Activated CD8-positive, alpha-beta memory T cell treated with anti-CD3 and anti-CD28 coated beads, Interleukin-2, amount 50 U/mL, for 24 hours (primary cell): ENCODE data around the gene TBC1D3I.
"Not testable (repeated sequence)": the region's sequence is repeated elsewhere in the genome, so short reads cannot be mapped to it uniquely, and the experiment has no call there.

Source experiments
- DNase-seq: peaks from one replicate; pipeline ENCODE4 v3.0.0-alpha.2; 2020; ENCODE audit errors: extremely low read depth

TBC1D3I gene

GRCh38 chr17:36264470-36264869 is at the start of gene TBC1D3I:
TBC1D3I (minus strand) TSS chr17:36264570; CDS start chr17:36262985, 1,585 bp downstream.
- not testable (repeated sequence) for DNase-seq

- DNase-seq, result not testable (repeated sequence)
These were observed 30.8 kb upstream of the TBC1D3I start for GRCh38 chr17:36295161-36295560.

GRCh38 chr17:36289965-36290612 is 25.7 kb upstream of the TBC1D3I start:
- not testable (repeated sequence) for DNase-seq

DNA sequence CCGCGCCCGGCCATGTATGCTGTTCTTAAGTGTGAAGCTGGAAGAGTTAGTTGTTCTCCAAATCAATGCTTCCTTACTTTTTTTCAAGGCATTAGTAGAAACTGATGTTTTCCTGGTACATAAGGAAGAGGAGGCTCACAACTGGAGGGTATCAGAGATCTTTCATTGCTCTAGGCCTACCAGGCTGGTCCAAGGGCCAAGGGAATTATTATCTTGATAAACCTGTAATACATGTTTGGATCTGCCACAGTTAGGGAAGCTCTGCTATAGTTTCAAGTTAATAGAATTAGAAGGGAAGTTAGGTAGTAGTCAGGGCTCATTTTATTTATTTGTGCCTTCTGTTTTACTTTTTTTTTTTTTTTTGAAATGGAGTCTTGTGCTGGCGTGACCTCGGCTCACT is 19.8 kb upstream of the TBC1D3I start:
- not testable (repeated sequence) for DNase-seq

- not testable (repeated sequence) for DNase-seq
These were observed 18.9 kb upstream of the TBC1D3I start for GRCh38 chr17:36283256-36283655.

- DNase-seq, result not testable (repeated sequence)
These were observed 22.3 kb downstream of the TBC1D3I start for GRCh38 chr17:36242046-36242445.

DNA sequence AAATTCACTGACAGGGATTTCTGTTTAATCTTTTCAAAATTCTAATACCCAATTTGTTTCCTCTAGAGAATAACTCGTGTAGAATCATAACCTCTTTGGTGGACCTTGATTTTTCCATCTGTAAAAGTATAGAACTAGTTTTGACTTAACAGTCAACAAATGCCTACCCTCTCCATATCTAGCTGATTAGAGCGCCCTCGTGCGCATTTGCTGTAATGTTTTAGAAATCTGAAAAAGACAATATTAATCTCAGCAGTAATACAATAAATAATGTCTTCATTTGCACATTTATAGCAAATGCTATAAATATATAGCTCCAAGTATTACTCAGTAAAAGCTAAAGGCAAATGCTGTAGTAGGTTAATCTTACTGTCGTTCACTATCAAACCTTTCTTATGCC is 34.7 kb downstream of the TBC1D3I start:
- not testable (repeated sequence) for DNase-seq

- not testable (repeated sequence) for DNase-seq
These were observed 41.4 kb downstream of the TBC1D3I start for GRCh38 chr17:36222967-36223366.

DNA sequence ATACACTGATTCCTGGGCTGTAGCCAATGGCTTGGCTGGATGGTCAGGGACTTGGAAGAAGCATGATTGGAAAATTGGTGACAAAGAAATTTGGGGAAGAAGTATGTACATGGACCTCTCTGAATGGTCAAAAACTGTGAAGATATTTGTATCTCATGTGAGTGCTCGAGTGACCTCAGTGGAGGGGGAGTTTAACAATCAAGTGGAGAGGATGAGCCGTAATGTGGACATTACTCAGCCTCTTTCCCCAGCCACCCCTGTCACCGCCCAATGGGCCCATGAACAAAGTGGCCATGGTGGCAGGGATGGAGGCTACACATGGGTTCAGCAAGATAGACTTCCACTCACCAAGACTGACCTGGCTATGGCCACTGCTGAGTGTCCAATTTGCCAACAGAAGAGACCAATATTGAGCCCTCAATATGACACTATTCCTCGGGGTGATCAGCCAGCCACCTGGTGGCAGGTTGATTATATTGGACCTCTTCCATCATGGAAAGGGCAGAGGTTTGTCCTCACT is 42.7 kb downstream of the TBC1D3I start:
- not testable (repeated sequence) for DNase-seq

GRCh38 chr17:36220737-36221580 is 43.4 kb downstream of the TBC1D3I start:
- DNase-seq, result not testable (repeated sequence)

DNA sequence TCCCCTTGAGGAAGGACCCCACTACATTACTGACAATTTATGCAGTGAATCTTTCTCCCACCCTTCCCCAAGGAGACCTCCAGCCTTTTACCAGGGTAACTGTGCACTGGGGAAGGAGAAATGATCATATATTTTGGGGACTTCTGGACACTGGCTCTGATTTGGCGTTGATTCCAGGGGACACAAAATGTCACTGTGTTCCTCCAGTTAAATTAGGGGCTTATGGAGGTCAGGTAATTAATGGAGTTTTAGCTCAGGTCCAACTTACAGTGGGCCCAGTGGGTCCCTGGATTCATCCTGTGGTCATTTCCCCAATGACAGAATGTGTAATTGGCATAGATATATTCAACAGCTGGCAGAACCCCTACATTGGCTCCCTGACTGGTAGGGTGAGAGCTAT is 44.8 kb downstream of the TBC1D3I start:
- DNase-seq, result not testable (repeated sequence)

GRCh38 chr17:36215406-36216308 is 48.7 kb downstream of the TBC1D3I start:
- DNase-seq, result not testable (repeated sequence)

DNA sequence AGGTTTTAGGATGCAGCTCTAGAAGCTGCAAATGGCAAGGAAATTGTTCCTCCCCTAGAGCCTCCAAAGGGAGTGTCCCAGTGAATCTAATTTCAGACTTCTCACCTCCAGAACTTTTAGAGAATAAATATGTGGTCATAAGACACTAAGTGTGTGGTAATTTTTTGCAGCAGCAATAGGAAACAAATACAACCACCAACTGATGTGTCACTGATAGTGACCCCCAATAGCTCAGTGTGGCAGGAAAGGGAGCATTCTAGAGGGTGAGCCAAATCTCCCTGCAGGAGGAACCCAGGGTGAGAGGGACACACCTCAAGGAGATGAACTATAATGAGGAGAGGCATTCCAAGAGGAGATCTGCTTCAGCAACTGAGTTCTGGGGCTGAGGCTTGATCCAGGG is 49.5 kb downstream of the TBC1D3I start:
- DNase-seq, result no peak

GRCh38 chr17:36213695-36214094 is 50.7 kb downstream of the TBC1D3I start:
- DNase-seq, result no peak

- no peak for DNase-seq
These were observed 51.4 kb downstream of the TBC1D3I start for GRCh38 chr17:36212966-36213365.

GRCh38 chr17:36212272-36212605 is 52.1 kb downstream of the TBC1D3I start:
- DNase-seq, result no peak

DNA sequence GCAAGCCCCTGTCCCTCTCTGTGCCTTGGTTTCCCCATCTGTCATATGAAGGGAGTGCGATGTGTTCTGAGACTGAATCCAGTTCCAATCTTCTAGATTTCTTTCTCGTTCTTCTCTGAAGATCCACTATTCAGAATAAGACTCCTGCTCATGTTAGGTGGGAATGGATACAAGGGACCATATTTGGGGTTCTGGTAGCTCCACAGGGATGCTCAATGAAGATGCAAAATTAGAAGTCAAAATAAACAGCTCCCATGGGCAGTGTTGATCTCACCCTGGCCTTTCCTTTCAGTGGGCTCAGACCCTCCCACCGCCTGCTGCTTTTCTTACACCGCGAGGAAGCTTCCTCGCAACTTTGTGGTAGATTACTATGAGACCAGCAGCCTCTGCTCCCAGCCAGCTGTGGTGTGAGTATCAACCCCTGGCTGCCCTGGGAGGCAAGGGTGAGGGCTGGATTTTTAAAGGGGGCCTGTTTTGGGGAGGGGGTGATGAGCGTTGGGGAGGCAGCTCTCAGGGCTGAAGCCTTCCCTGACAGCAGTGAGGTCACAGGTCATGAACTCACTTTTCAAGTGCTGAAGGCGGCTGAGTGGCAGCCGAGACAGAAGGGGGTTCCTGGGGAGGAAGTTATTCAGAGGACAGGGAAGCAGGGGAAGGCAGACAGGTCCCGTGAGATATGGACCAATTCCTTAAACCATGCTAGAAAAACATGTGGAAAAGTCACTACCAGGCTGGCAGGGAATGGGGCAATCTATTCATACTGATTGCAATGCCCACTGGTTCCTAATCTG is 52.7 kb downstream of the TBC1D3I start:
- not testable (repeated sequence) for DNase-seq

GRCh38 chr17:36210439-36211211 is 53.7 kb downstream of the TBC1D3I start, which contains the start of gene CCL4L2:
CCL4L2 (plus strand) TSS chr17:36211063.
- DNase-seq, result not testable (repeated sequence)

DNA sequence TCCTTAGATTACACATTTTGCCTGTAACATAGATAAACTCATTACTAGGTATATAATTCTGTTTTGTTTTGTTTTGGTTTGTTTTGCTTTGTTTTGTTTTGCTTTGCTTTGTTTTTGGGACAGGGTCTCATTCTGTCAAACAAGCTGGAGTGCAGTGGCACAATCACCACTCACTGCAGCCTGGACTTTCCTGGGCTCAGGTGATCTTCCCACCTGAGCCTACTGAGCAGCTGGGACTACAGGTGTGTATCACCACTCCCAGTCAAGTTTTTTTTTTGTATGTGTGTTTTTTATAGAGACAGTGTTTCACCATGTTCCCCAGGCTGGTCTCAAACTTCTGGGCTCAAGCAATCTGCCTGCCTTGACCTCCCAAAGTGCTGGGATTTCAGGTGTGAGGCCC is 54.8 kb downstream of the TBC1D3I start:
- DNase-seq, result no peak

DNA sequence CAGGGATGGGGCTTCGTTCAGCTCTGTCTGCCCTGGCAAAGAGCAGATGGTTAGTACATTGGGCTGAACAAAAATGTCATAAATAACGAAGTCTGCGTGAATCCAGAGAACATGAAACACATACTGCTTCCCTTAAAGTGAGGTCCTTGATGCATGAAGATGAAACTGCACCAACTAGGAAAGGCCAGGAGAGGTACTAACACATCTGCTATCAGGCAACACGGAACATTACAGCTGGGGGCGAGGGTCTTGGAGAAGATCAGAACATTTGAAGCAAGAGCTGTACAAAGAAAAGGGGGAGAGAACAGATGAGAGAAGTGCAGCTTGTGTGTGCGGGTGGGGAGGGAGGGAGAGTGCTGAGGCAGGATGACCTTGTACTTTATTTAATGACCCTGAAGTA is 57.0 kb downstream of the TBC1D3I start:
- not testable (repeated sequence) for DNase-seq
